Smooth muscle cell (in vitro differentiated cells): ENCODE measurements around the gene C9orf78. TPM values are rescaled to one million over a fixed set of nuclear protein-coding genes. Genes with fewer than 3 reads are reported as not detected.

Experiments
- DNase-seq: peaks from one replicate; lab custom pipeline; 2025; ENCODE audit not compliant: unreplicated experiment; lab: John Stamatoyannopoulos, UW
- H2AFZ ChIP-seq: fragments of 200-600 bp; sonication (generic); 2 replicates; pipeline ENCODE4 v1.6.0; 2016; ENCODE audit warnings: antibody characterized with exemption, low read depth, mild to moderate bottlenecking
- H3F3A ChIP-seq: fragments of 200-600 bp; sonication (generic); 2 replicates; pipeline ENCODE4 v1.6.0; 2017; ENCODE audit warnings: antibody characterized with exemption, low read depth
- H3K27ac ChIP-seq: fragments of 200-600 bp; sonication (generic); 2 replicates; pipeline ENCODE4 v1.5.1; 2016; ENCODE audit warnings: low read depth, mild to moderate bottlenecking
- H3K27me3 ChIP-seq: fragments of 200-600 bp; sonication (generic); 2 replicates; pipeline ENCODE4 v1.6.1; 2016; ENCODE audit warnings: low read depth, mild to moderate bottlenecking
- H3K36me3 ChIP-seq: fragments of 200-600 bp; sonication (generic); 2 replicates; pipeline ENCODE4 v1.5.1; 2016; ENCODE audit warnings: low read depth
- H3K4me1 ChIP-seq: fragments of 200-600 bp; sonication (generic); 2 replicates; pipeline ENCODE4 v1.5.1; 2016; ENCODE audit warnings: low read depth
- H3K4me2 ChIP-seq: fragments of 200-600 bp; sonication (generic); 2 replicates; pipeline ENCODE4 v1.6.0; 2016; ENCODE audit warnings: mild to moderate bottlenecking
- H3K4me3 ChIP-seq: fragments of 200-600 bp; sonication (generic); 2 replicates; pipeline ENCODE4 v1.5.1; 2016; ENCODE audit warnings: mild to moderate bottlenecking
- H3K79me2 ChIP-seq: fragments of 200-600 bp; sonication (generic); 2 replicates; pipeline ENCODE4 v1.6.0; 2016; ENCODE audit warnings: low read depth, mild to moderate bottlenecking
- H3K9ac ChIP-seq: fragments of 200-600 bp; sonication (generic); 2 replicates; pipeline ENCODE4 v1.6.0; 2016; ENCODE audit warnings: low read depth
- H3K9me3 ChIP-seq: fragments of 200-600 bp; sonication (generic); replicated peaks from 2 replicates; pipeline ENCODE4 v1.5.1; 2016; ENCODE audit warnings: low read depth
- H4K20me1 ChIP-seq: fragments of 200-600 bp; sonication (generic); 2 replicates; pipeline ENCODE4 v1.6.0; 2016; ENCODE audit warnings: low read depth
- CTCF ChIP-seq: fragments of 200-600 bp; sonication (generic); IDR thresholded peaks from 2 replicates; pipeline ENCODE4 v1.5.1; 2017; ENCODE audit warnings: borderline replicate concordance, mild to moderate bottlenecking, antibody characterized with exemption; ENCODE audit not compliant: insufficient read depth, poor library complexity, severe bottlenecking
- WGBS: methylation state at CpG from one replicate; pipeline ENCODE4 v1.1.7; 2016; ENCODE audit warnings: low lambda C conversion rate; 5-methylcytosine and 5-hydroxymethylcytosine counted together
- polyA plus RNA-seq: library from polyadenylated mRNA; unstranded; fragments of >200 nt; fragmentation: Nextera tagmentation; extraction: Ambion mirVana; gene quantifications from 2 replicates; pipeline ENCODE4 v1.2.1, GENCODE V29; 2016
- total RNA-seq: library from RNA; depleted of rRNA; stranded (reverse); fragments of >200 nt; gene quantifications from 2 replicates; pipeline ENCODE4 v1.2.3, GENCODE V29; 2014

C9orf78 gene
- total and polyA plus RNA-seq, 2 experiments from 2014 or later, result 38.0 to 53.8 TPM

DNA sequence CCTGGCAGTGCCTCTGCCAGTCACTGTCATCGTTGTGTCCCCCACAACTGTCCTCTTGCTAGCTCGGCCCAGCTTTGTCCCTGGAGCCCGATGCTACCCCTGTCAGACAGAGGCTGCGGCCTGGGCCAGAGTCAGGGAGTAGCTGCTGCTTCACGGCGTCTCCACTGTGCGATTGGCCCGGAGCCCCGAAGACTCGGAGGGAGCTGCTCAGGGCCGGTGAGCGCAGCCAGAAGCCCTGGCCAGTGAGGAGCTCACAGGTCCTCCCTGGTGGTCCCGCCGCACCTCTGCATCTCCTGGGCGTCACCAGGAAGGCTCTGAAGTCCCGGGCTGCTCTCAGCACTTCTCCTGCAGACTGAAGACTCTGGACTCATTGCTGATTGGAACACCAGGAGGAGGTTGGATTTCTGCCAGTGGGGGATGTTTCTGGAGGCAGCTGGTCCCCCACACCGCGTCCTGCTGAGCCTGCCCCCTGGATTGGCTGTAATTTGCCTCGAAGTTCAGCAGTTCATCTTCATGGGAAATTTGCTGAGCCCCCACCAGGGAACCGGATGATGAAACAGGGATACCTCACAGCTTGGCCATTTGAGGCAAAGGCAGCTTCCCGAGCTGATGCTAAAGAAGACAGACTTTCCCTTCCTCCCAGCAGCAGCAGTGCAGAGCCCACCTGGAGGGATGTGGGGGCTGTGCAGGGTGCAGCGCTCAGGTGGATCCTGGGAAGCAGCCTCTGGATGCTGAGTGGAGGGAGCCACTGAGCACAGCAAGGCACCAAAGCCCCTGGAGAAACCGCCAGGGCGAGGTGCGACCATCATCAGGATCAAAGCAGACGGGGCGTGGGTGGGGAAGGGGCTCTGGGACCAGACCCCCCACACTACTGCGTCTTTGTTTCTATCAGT lies 45.8 kb upstream of the C9orf78 start:
- no peaks in the 10 kb centered on the region for H4K20me1 ChIP-seq
- H3K9ac ChIP-seq, result no peak overlapping the region
- TF ChIP-seq CTCF, result no peak
- no peaks in the 10 kb centered on the region for H3K79me2 ChIP-seq
- WGBS, result 93% methylated on average over 28 of the region's 28 CpGs
- H2AFZ ChIP-seq, result no peak overlapping the region
- no peaks in the 10 kb centered on the region for H3K9me3 ChIP-seq
- no peak overlapping the region for H3K4me2 ChIP-seq
- H3K27ac ChIP-seq, result no peak overlapping the region
- H3F3A ChIP-seq, result no peaks in the 10 kb centered on the region
- H3K36me3 ChIP-seq, result no peaks in the 10 kb centered on the region
- no peak overlapping the region for H3K4me3 ChIP-seq
- no peak for DNase-seq
- no peaks in the 10 kb centered on the region for H3K27me3 ChIP-seq
- peaks cover 17% of the 10 kb centered on the region for H3K4me1 ChIP-seq

- no peak for DNase-seq
- H3K9me3 ChIP-seq, result no peaks in the 10 kb centered on the region
- no peaks in the 10 kb centered on the region for H3K36me3 ChIP-seq
- H3K4me3 ChIP-seq, result no peak overlapping the region
- H3K27me3 ChIP-seq, result no peaks in the 10 kb centered on the region
- no peak for TF ChIP-seq CTCF
- 97% methylated on average over 31 of the region's 31 CpGs for WGBS
- peaks cover 12% of the 10 kb centered on the region for H3K4me1 ChIP-seq
- no peak overlapping the region for H3K9ac ChIP-seq
- H3K27ac ChIP-seq, result no peak overlapping the region
- no peaks in the 10 kb centered on the region for H3K79me2 ChIP-seq
- H3K4me2 ChIP-seq, result no peak overlapping the region
- H4K20me1 ChIP-seq, result no peaks in the 10 kb centered on the region
- H3F3A ChIP-seq, result no peaks in the 10 kb centered on the region
- H2AFZ ChIP-seq, result no peak overlapping the region
Measured at GRCh38 chr9:129879991-129880653, 45.0 kb upstream of the C9orf78 start.

DNA sequence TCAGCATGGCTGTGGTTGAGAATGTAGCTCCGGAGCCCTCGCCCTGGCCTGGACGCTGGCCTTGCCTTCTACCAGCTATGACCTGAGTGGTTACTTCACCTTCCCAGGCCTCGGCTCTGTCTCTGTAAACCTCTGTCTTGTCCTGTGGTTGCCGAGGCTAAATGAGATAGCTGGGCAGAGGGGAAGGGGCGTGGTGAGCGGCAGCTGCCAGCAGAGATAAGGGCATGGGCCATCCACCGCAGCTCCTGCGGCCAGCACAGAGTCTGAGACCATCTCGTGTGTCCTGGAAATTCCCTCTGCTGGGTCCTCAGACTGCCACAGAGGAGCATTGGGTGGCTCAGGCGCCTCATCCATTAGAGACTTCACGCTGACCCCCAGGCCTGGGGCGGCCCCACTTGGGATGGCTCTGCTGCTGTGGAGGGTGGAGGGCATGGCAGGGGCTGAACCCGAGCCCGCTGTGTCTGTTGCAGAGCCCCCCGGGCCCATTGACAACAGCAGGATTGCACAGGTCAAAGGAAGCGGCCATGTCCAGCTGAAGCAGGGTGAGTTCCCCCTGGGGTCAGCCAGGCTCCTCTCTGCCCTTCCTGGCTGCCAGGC lies 44.1 kb upstream of the C9orf78 start:
- no peaks in the 10 kb centered on the region for H3K79me2 ChIP-seq
- H3K4me3 ChIP-seq, result no peak overlapping the region
- H3K27ac ChIP-seq, result no peak overlapping the region
- WGBS, result 94% methylated on average over 17 of the region's 17 CpGs
- no peak overlapping the region for H2AFZ ChIP-seq
- no peak overlapping the region for H3K4me2 ChIP-seq
- H3K4me1 ChIP-seq, result peaks cover 4% of the 10 kb centered on the region
- H3K36me3 ChIP-seq, result no peaks in the 10 kb centered on the region
- no peaks in the 10 kb centered on the region for H3K9me3 ChIP-seq
- H3F3A ChIP-seq, result no peaks in the 10 kb centered on the region
- H3K27me3 ChIP-seq, result no peaks in the 10 kb centered on the region
- DNase-seq, result no peak
- no peak overlapping the region for H3K9ac ChIP-seq
- no peaks in the 10 kb centered on the region for H4K20me1 ChIP-seq
- no peak for TF ChIP-seq CTCF
